HG03064 (cell line): ENCODE data around the gene CORO6.

Experiments used
- ATAC-seq: cut with Tn5 transposase; IDR thresholded peaks from one replicate; pipeline ENCODE4 v1.9.1; 2021; ENCODE audit warnings: low read depth; ENCODE audit not compliant: unreplicated experiment

Gene CORO6

DNA sequence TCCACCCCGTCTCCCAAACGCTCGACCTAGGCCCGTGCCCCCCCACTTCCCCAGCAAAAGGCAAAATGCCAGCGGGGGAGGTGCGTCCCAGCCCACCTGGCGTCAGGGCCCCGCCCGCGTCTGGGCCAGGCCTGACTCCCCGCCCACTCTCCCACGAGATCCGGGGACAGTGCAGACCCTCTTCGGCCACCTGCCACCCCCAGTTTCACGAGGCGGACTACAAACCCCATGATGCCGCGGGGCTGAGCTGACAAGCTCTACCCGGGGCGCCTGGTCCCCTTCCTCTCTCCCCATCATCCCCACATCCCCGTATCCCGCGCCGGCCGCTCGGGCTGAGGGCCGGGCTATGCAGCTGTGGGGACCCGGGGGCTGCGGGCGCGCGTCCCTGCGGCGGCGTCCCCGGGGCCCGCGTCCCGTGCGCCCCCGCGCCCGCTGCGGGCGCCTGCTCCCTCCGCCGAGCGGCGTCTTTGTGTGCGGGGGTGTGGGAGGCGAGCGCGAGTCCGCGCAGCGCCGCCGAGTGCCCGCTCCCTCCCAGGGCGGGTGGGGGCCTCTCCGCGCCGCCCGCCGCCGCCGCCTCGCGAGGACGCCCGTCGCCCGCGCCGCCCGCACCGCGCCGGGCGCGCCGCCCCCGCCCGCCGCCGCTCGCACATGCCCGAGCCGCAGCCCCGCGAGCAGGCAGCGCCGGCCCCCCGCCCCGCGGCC, 29.7 kb downstream of the CORO6 start, which contains the start of gene ANKRD13B:
Gene ANKRD13B, plus strand, starts transcription at position 283 of the 702 bp plus-strand sequence. CDS start 490 bp downstream, outside the sequence.
- ATAC-seq = no peak

DNA sequence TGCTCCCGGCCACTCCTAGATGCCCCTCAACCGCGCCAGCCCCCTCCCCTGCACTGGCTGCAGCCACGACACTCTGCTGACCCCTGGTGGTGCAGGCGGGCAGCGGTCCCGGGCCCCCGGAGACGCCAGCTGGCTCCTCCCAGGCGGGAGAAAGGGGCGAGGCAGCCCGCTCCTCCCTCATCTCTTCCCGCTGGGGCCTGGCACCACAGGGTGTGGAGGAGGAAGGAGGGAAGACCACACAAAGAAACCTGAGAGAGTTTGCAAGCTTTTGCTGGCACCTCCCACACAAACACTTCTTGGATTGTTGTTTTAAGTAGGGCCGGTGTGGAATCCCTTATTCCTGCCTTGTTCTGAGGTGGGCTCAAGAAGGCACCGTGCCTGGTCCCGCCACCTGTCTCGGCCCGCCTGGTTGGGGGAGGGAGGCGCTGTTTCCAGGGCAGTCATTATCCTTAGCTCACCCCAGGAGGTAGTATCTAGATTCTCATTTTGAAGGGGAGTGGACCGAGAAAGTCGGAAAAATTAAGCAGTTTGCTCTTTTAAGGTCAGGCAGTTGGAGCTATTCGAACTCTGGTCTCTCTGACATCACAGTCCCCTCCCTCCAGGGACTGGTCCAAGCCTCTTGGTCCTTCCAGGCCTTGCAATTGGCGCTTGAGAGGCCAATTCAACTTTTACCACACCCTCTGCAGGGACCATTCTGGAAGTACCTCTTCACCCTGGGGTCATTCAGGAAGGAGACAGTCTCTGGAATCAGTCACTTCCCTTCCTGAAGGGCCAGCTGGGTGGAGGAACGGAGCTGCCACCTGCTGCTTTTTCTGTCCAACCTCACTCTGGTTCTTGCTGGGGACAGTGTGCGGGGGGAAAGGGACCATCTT, 30.7 kb downstream of the CORO6 start:
- ATAC-seq = no peak

DNA sequence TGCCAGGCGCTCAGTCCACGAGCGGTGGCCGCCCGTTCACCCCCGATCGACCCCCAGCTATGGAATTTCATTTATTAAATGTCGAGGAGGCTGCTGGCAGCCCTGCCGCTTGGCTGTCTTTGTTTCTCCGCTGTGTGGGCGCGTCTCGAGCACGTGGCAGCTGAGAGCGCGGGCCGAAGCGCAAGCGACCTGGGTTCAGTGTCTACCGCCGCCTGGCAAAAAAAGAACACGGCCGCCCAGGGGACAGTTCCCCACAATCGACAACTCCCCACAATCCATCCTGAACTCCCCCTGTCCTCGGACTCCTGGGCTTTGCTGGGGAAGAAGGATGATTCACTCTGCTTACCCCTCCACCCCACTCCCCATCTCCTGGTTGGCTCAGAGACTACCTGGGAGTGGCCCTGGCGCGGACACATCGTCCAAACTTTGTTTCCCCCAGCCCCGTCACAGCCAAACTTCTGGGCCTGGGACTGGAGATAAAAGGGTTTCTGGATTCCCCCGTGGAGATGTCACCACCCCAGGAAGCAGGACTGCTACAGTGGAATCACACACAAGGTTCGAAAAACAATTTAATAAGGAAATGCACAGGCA, 31.5 kb downstream of the CORO6 start:
- no peak for ATAC-seq

DNA sequence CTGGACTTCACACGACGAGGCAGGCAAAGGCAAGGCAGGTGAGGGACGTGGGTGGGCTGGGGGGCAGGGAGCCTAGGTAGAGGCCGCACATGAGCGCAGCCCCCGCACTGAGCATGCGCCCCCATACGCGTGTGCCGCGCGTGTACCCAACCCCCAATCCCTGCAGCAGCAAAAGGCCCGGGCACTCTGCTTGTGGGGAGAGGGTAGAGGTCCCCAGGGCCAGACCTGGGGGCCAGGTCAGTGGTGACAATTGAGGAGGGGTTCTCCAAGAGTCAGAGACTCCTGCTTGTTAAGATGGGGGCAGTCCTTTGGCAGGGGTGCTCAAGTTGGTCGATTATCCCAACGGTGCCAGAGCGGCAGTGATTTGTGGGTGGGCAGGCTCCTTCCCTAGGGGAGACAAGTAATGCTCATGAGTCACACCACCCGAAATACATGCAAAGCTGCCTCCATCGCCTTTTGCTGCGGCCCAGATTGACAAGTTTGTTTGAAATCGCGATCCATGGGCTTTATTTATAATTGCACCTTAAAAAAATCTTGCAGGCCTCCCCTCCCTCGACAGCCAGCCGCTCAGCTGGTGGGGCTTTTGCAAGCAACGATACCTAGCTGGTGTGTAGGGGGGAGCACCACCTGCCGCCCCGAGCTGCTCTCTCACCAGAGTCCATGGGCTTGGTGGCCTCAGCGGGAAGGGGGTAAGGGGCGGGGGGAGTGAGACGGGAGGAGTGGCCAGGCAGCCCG, 32.1 kb downstream of the CORO6 start:
- ATAC-seq = no peak

DNA sequence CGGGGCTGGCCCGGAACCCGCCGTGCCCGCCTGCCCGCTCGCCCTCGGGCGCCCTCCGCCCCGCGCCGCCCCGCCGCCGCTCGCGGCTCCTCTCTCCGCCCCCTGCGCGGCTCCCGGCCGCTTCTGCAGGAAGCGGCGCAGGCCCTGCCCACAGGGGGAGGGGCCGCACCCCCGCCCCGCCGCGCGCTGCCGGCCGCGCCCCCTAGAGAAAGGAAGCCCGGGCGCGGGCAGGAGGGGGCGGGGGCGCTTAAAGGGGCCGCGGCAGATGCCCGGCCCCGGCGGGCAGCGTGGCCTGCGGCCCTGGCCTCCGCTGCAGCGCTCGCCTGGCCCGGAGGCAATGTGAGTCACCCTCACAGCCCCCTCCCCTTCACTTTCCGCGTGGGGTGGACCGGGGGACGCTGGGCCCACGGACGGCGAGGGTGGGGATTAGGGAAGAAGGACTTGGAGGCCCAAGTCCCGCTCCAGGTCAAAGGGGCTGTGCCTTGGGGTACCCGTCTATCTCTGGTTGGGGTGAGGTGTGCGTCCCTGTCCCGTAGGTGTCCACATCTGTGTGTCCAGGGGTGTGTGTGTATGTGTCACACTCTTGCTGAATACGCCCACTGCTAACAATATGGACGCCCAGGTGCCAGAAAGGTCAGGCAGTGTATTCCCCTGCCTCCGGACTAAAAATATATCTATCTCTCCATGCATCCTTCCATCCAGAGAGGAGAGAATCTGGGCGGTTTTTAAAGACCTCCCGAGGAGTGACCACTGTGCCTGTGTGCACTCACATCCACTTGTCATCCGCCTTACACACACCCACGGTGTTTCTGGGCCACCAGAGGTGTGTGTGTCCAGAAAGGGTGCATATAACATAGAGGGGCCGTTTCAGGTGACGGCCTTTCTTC, 32.9 kb downstream of the CORO6 start, which contains the start of gene GIT1:
Gene GIT1, minus strand, starts transcription at position 125 of the 887 bp plus-strand sequence. CDS start 270 bp downstream, outside the sequence.
- peak; percentile 47 for ATAC-seq

DNA sequence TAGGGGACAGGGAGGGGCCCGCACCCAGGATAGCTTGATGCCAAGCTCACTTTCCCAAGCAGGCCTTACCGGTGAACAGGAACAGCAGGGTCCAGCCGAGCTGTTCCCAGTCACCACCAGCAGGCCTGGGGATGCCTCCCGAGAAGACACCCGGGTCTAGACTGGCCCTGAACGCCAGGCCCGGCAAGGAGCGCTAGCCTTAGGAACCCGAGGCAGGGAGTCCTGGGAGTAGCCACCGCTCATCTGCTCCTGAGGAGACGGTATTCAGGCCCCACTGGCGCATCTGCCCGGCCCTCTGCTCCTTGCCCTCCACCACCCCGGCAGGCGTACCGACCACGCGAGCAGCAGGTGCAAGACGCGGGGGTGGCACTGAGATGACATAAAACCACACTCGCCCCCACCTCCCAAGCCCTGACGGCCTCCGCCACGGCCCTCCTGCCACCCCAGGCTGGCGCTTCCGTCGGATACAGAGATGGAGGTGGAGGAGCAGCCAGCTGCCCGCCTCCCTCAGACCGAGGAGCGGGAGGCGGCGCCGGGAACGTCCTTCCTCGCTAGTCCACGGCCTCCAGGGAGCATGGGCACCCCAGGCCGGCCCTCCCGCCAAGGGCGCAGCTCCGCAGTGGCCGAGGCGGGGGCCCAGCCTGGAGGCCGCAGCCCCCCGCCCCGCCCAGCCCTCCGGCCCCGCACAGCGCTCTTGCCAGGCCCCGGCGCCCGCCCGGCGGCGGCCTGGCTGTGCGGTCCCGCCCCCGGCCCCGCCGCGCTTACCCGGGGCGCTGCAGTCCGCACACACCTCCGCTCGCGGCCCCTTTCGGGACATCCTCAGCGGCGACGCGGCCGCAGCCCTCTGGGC, 33.9 kb downstream of the CORO6 start:
- ATAC-seq = peak; percentile 21

DNA sequence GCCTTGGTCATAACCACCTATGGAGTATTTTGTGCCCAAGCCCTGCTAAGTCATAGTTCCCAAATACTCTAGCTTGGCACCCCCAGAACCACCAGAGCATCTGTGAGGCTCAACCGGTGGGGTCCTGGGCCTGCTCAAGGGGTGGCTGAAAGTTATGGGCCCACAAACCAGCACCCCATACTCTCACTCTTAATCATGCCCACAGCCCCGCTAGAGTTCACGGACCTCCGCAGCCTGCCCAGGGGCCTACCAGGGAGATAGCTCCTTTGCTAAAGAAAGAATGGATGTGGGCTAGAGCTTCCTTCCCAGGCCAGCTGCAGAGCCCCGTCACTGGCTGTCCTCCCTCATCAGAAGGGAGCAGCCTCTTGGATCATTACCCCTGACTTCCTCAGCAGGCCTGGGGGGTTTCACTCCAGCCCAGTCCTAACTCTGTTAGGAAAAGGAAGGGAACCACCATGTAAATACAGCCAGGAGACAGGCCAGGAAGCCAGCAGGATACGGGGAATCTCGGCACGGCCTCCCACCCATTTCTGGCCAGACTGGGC, 34.6 kb downstream of the CORO6 start:
- no peak for ATAC-seq

DNA sequence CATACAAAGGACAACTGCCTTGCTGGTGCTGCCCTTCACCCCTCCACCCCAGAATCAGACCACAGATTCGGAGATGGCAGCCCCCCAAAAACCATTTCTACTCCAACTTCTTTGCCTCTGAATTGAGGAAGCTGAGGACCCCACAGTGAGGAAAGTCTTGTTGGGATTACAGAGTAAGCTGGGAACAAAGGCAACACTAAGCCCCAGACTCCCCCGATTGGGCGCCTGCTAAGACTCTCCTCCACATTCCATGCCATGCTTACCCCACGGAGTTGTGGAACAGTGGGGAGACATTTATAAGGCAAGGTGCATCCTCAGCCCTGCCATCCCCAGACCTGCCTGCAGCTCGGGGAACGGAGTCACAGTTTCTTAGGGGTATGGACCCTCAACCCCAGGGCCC, 35.1 kb downstream of the CORO6 start:
- ATAC-seq = no peak

DNA sequence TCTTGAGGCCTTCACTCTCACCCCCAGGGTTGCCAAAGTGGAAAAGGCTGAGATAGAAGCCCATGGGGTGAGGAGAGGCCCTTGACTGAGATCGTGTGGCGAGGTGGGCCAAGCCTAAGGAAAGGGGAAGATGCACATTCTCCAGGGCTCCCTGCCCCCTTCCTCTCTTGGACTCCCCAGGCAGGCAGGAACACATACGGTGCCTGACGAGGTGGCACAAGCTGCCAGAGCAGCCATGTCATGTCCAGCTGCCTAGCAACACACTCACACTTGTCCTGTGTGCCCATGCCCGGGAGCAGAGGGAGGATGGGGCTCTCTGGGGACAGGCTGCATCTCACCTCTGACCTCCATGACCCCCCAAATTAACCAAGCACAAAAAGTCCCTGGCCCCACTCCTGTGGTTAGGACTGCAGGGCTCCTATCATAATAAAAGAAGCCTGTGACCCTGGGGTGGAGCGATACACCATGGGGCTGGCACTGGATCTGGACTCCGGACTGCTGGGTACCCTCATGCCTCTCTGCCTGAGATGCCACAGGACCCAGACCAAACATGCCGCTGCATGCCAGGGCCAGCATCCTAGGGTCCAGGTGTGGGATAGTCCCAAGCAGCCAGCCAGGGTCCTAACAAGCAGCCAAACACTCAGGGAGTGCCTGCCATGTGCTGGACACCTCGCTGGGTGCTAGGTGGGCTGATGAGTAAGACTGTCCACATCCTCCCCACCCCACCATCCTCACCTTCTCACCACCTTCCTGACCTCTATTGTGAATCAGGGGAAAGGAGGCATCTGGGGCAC, 35.8 kb downstream of the CORO6 start:
- ATAC-seq = no peak

DNA sequence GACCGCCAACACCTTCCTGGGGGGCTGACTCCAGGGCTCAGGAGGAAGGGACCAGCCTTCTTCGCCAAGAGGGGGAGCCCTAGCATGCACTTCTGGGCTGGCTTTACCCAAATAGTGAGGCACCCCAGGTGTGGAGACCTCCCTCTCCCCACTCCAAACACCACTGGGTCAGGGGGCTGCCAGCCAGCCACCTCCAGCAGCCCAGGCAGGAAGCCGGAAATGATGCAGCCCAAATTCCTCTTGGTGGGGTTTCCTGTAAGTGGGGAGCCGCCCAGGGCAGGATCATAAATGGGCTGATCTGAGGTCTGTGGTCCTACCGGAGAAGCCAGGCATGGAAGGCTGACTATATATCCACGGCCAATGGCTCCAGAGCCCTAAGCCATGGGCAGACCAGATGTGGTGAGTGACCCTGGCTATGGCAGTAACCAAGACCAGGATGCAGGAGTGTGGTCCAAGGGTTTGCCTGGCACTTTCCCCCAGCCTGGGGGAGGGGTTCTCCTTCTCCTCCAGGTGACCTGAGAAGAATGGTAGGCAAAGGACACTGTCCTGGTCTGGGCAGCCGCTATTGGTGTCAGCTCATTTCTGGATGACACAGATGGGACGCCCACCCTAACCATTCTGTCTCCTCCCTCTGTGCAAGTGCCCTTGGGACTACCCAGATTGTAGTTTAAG, 37.5 kb downstream of the CORO6 start:
- ATAC-seq = no peak

DNA sequence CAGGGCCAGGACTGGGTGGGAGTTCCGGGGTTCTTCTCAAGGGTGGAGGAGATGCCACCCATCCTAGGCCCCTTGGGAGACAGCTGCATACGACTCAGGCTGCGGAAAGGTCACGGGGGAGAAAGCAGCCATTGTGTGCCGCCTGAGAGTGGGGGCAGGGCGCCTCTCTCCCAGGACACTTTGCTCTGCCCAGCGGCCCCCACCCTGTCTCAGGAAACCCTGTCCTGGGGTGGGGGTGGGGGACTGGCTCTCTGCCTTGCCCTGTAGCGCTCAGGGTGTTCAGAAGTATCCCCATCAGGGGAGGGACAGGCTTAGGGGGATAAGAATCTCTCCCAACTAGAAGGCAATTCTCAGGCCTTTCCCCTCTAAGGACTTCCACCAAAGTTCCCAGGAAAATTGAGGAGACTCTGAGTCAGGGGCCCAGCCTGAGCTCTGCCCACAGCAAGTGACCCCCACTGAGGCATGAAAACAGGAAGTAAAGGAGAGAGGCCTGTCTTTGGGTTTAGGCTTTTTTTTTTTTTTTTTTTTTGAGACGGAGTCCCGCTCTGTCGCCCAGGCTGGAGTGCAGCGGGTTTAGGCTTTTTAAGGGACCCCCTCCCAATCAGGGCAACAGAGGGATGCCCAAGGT, 38.1 kb downstream of the CORO6 start:
- no peak for ATAC-seq

DNA sequence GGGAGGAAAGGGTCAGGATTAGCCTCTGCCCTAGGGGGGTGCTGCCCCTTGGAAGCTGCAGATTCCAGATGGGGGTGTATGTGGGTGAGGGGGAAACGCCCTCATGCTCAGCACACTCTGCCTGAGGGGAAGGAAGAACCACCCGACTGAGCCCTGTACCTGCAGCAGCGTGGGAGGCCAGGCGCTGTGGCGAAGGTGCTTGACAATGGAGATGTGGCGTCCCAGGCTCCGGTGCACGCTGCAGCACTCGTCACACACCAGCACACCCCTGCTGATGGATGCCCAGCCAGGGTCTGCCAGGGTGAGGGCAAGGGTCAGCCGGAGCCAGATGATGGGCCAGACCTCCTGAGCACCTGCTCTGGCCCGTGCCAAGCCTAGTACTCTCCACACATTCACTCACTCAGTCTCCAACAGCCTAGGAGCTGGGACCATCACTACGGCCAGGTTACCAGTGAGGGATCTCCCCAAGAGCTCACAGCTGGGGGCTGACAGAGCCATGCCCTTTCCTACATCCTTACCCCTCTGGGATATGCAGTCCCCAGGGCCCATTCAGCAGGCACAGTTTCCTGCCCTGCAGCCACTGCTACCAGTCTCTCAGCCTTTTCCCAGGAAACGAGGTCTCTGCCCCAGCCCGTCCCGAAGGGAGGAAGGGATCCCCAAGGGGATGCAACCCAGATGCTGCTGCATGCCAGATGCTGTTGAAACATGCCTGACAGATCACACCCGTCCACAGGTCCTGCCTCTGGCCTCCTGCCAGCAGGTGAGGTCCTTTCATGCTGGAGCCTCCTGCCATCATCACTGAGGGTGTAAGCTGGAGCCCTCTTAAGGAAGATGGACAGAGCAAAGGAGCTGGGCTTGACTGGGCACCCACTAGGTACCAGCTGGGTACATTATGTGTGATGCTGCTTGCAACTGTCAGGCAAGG, 39.1 kb downstream of the CORO6 start:
- ATAC-seq = no peak

DNA sequence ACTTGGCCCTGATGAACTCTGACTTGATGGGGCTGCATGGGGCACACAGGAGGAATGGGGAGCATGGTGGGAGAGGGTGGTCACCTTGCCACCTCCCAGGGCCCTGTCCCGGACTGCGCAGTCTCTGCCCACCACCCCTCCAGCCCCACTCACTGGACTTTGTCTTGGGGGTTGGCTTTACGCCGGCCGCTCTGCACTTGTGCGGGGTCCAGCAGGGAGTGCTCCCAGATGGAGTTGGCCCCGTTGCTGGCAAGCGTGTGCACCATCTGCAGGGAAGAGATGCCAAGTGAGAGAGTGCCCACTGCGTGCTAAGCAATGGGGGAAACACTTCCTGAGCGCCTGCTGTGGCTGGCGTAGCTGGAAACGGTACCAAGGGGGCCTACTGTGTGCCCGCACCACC, 39.9 kb downstream of the CORO6 start:
- ATAC-seq = no peak

DNA sequence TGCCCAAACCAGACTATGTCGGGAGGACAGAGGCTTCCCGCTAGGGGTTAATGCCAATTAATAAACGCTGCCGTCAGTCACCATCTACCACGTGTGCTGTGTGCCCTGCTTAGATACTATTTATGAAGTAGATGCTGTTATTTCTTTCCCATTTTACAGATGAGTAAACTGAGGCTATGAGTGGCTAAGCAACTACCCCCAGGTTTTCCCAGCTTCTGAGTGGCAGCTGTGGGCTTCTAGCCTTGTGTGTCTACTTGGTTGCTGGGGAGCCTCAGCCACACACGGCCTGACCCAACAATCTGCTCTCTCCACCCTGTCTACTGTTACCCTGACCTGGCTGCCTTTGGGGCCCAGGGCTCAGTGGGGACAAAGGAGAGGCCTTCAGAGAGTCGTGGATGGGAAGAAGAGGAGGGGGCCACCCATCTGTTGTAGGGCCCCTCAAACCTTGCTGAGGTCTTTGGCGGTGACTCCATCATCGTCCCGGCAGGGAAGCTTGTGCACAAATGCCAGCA, 40.4 kb downstream of the CORO6 start:
- ATAC-seq = no peak

DNA sequence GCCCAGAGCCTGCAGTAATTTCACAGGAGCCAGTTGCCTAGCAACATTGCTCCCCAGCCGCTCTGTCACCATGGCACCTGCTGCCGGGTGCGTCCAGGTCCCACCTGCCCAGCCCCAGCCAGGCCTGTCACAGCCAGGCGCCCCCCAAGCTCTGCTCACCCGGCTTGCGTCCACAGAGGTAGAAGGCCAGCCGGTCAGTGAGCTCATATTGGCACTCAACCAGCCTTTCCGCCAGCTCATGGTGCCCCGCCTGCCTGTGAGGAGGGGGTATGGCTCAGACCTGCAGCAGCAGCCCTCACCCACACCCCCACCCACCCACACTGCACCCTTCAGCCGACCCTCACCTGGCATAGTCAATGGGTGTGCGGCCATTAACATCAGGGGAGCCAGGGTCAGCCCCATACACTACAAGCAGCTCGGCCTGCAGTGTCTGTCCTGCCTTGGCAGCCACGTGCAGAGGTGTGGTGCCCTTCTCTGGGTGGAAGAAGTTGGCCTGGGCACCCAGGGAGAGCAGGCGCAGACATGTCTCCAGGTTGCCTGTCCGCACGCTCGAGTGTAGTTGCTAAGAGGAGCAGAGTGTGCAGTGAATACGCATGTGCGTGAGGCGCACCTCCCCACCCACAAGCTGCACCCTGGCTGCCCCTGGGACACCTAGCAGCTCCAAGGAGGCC, 41.0 kb downstream of the CORO6 start:
- ATAC-seq = no peak
